WERI-Rb-1 (cell line): ENCODE measurements around the gene SHISA3.

Source experiments
- DNase-seq: peaks from one replicate; pipeline ENCODE4 v3.0.0-alpha.2; 2020
- H3K27ac ChIP-seq: fragments of 250-450 bp; sonication (Bioruptor Pico); 2 replicates; pipeline ENCODE4 v1.5.1; 2020; ENCODE audit warnings: mild to moderate bottlenecking, moderate library complexity
- H3K27me3 ChIP-seq: fragments of 250-450 bp; sonication (Bioruptor Pico); 2 replicates; pipeline ENCODE4 v1.5.1; 2021; ENCODE audit warnings: mild to moderate bottlenecking, low read depth, moderate library complexity; ENCODE audit not compliant: insufficient read depth, severe bottlenecking
- H3K36me3 ChIP-seq: fragments of 250-450 bp; sonication (Bioruptor Pico); 2 replicates; pipeline ENCODE4 v1.5.1; 2020; ENCODE audit warnings: mild to moderate bottlenecking, moderate library complexity
- H3K4me3 ChIP-seq: 2 replicates; pipeline ENCODE4 v1.5.1; 2011; ENCODE audit warnings: low read depth, mild to moderate bottlenecking, control low read depth, low read length
- H3K9me3 ChIP-seq: fragments of 250-450 bp; sonication (Bioruptor Pico); 2 replicates; pipeline ENCODE4 v1.5.1; 2021; ENCODE audit warnings: mild to moderate bottlenecking, moderate library complexity; ENCODE audit not compliant: severe bottlenecking
- CTCF ChIP-seq: IDR thresholded peaks from 2 replicates; pipeline ENCODE4 v1.5.1; 2011; ENCODE audit warnings: low read depth, mild to moderate bottlenecking, control low read depth, inconsistent platforms, low read length

The SHISA3 gene

DNA sequence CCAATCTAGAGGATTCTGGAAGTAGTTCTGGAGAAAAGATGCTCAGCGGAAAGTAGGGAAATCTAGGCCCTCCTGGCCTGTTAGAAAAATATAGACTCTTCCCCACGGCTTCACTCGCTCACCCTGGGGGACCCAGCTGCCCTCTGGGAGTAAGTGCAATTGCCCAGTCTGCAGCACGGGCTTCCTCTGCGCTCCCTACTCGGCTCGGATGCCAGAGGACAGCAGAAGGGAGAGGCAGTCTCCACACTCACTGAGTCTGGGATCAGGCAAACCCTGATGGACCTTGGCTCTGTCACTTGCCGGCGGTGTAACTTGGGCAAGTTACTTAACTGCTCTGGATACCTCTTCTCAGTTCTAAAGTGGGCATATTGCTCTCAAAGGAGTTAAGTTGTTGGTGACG is 2.1 kb downstream of the SHISA3 start:
- no peak for DNase-seq
- no peak for TF ChIP-seq CTCF
- H3K9me3 ChIP-seq: no peaks in the 10 kb centered on the region
- peaks cover 13% of the 10 kb centered on the region for H3K27me3 ChIP-seq
- H3K36me3 ChIP-seq: no peaks in the 10 kb centered on the region
- no peak overlapping the region for H3K4me3 ChIP-seq
- H3K27ac ChIP-seq: no peak overlapping the region

DNA sequence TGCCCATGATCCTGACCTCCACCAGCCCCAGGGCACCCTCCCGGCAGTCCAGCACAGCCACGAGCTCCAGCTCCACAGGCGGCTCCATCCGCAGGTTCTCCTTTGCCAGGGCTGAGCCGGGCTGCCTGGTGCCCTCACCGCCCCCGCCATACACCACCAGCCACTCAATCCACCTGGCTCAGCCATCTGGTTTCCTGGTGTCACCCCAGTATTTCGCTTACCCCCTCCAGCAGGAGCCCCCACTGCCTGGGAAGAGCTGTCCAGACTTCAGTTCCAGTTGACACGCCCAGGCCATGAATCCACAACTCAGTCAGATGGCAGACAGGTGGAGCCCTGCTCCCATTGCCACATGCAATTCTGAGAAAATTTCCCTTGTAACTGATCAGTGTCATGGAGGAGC is 3.9 kb downstream of the SHISA3 start:
- TF ChIP-seq CTCF: peak; percentile 36; the same call in 1 of the 2 replicates
- H3K27ac ChIP-seq: no peak overlapping the region
- H3K36me3 ChIP-seq: no peaks in the 10 kb centered on the region
- no peak for DNase-seq
- peaks cover 13% of the 10 kb centered on the region for H3K27me3 ChIP-seq
- no peak overlapping the region for H3K4me3 ChIP-seq
- no peaks in the 10 kb centered on the region for H3K9me3 ChIP-seq

DNA sequence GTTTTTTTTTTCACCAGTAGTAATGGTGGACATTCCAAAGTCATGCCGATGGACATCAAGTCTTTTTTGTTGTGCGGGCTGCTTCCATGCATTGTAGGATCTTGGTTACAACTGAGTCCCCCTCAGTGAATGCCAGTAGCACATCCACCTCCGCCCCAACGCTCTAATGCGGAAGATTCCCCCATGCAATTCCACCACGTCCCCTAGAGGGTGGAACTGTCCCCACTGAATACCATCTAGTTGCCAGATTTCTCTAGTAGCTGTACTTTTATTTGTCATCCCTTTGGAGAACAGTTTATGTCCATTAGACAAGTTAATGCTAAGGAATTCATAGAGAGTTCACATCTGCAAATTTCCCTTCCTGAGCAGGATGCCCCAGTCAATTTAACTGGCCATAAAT is 6.7 kb downstream of the SHISA3 start:
- H3K9me3 ChIP-seq: no peaks in the 10 kb centered on the region
- no peak for TF ChIP-seq CTCF
- no peak overlapping the region for H3K27ac ChIP-seq
- H3K4me3 ChIP-seq: no peak overlapping the region
- peaks cover under 1% of the 10 kb centered on the region for H3K27me3 ChIP-seq
- DNase-seq: no peak
- H3K36me3 ChIP-seq: no peaks in the 10 kb centered on the region

DNA sequence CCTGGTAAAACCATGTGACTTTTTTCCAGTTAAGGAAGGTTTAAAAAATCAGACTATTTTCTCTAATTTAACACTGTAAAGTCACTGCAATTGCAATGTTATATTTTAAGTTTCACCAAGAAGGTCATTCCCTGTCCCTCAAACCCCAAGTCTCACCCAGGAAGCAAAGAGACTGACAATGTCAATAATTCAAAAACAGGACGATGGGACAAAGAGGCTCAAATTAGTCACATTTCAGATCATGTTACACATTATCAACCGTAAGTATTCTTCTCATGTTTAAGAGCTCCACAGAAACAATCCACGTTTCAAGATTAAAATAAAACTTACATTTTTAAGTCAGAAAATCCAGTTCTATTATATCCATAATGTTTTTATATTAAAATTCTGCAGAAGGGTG is 13.2 kb downstream of the SHISA3 start:
- Histone ChIP-seq H3K27me3 (no peaks in the 10 kb centered on the region), H3K4me3 (no peak overlapping the region), H3K36me3 (peaks cover 8% of the 10 kb centered on the region; the same call in 1 of the 2 replicates), H3K9me3 (no peaks in the 10 kb centered on the region), H3K27ac (no peak overlapping the region)
- DNase-seq: no peak
- no peak for TF ChIP-seq CTCF

GRCh38 chr4:42411803-42412202 is 14.5 kb downstream of the SHISA3 start:
- Histone ChIP-seq H3K27me3 (no peaks in the 10 kb centered on the region), H3K4me3 (no peak overlapping the region), H3K9me3 (no peaks in the 10 kb centered on the region), H3K36me3 (peaks cover 8% of the 10 kb centered on the region; the same call in 1 of the 2 replicates), H3K27ac (no peak overlapping the region)
- no peak for TF ChIP-seq CTCF
- DNase-seq: no peak

GRCh38 chr4:42412251-42412650 is 15.0 kb downstream of the SHISA3 start:
- DNase-seq: no peak
- TF ChIP-seq CTCF: no peak
- peaks cover 8% of the 10 kb centered on the region; the same call in 1 of the 2 replicates for H3K36me3 ChIP-seq
- H3K4me3 ChIP-seq: no peak overlapping the region
- no peaks in the 10 kb centered on the region for H3K9me3 ChIP-seq
- no peaks in the 10 kb centered on the region for H3K27me3 ChIP-seq
- H3K27ac ChIP-seq: no peak overlapping the region
